GM23338 (cell line): ENCODE measurements around the gene PGPEP1.
A peak's percentile ranks its signal among the peaks of the same experiment; 100 is the strongest.

Experiments
- CTCF ChIP-seq, 2 experiments: fragments of 200-600 bp in 1 of 2; sonication (generic) in 1 of 2; conservative IDR thresholded peaks; 2 replicates each; pipeline versions ENCODE4 v1.5.1 to v1.6.1; 2016 to 2017; ENCODE audit warnings: antibody characterized with exemption in 2 of 2, low read depth in 2 of 2, mild to moderate bottlenecking in 2 of 2, moderate library complexity in 1 of 2
- EZH2 ChIP-seq: fragments of 200-600 bp; sonication (generic); IDR thresholded peaks from one replicate; pipeline ENCODE4 v1.8.0; 2017; ENCODE audit warnings: antibody characterized with exemption, mild to moderate bottlenecking, low read depth; ENCODE audit not compliant: unreplicated experiment
- EZH2phosphoT487 ChIP-seq: fragments of 200-600 bp; sonication (generic); IDR thresholded peaks from one replicate; pipeline ENCODE4 v1.8.1; 2018; ENCODE audit warnings: antibody characterized with exemption; ENCODE audit not compliant: unreplicated experiment

DNA sequence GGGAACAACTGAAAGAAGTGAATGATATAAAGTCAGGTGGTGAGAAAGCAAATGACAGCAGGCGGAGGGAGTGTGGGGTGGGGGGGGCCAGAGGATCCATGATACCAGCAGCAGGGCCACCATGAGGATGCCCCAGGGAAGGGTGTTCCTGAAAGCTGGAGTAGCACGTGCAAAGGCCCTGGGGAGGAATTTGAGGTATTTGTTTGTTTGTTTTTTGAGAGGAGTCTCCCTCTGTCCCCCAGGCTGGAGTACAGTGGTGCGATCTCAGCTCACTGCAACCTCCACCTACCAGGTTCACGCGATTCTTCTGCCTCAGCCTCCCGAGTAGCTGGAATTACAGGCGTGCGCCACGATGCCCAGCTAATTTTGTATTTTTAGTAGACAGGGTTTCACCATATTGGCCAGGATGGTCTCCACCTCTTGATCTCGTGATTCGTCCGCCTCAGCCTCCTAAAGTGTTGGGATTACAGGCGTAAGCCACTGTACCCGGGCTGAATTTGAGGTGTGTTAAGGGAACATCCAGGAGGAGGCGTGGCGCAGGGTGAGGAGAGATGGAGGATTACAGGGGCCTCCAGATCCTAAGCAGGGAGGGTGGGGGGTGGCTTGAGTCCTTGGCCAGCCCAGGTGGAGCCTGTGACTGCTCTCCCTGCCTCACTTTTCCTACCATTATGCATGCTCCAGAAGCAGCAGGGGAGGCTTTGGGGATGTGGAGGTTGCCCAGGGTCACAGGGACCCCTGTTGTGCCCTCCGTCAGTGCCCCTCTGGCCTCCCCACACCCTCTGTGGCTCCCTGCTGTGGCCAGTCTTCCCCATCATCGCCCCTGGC, 46.5 kb upstream of the PGPEP1 start:
- TF ChIP-seq CTCF (conservative IDR thresholded peaks at IDR 0.05; ENCODE audit: low read depth in 2 of 2) (peak in 1 of 2 experiments; percentile 17; a peak in 1 of 4 replicates), EZH2phosphoT487 (no peak), EZH2 (no peak)
